GM18499 (cell line): Measurements from ENCODE around the gene VOPP1.
"Not testable (repeated sequence)": the region's sequence is repeated elsewhere in the genome, so short reads cannot be mapped to it uniquely, and the experiment has no call there.

ENCODE experiments used
- ATAC-seq: cut with Tn5 transposase; IDR thresholded peaks from one replicate; pipeline ENCODE4 v1.9.1; 2021; ENCODE audit warnings: moderate number of reproducible peaks; ENCODE audit not compliant: insufficient read depth, unreplicated experiment

Gene VOPP1

GRCh38 chr7:55474944-55475854 lies 97.1 kb downstream of the VOPP1 start:
- ATAC-seq = no peak

GRCh38 chr7:55473932-55474331 lies 98.4 kb downstream of the VOPP1 start:
- no peak for ATAC-seq

- ATAC-seq = no peak
Observed at GRCh38 chr7:55472928-55473725, 99.2 kb downstream of the VOPP1 start.

GRCh38 chr7:55472406-55472805 lies 99.9 kb downstream of the VOPP1 start:
- ATAC-seq = not testable (repeated sequence)

GRCh38 chr7:55471594-55471993 lies 100.7 kb downstream of the VOPP1 start:
- not testable (repeated sequence) for ATAC-seq

GRCh38 chr7:55470261-55470660 lies 102.0 kb downstream of the VOPP1 start:
- no peak for ATAC-seq

- ATAC-seq = no peak
Observed at GRCh38 chr7:55469721-55470120, 102.6 kb downstream of the VOPP1 start.

GRCh38 chr7:55469271-55469681 lies 103.0 kb downstream of the VOPP1 start:
- ATAC-seq = no peak

GRCh38 chr7:55468495-55468894 lies 103.8 kb downstream of the VOPP1 start:
- no peak for ATAC-seq

GRCh38 chr7:55467047-55467593 lies 105.2 kb downstream of the VOPP1 start:
- no peak for ATAC-seq

GRCh38 chr7:55465691-55466090 lies 106.6 kb downstream of the VOPP1 start:
- no peak for ATAC-seq

GRCh38 chr7:55464422-55464821 lies 107.9 kb downstream of the VOPP1 start:
- ATAC-seq = no peak

- ATAC-seq = no peak
Observed at GRCh38 chr7:55463686-55464262, 108.5 kb downstream of the VOPP1 start.

- ATAC-seq = no peak
Observed at GRCh38 chr7:55458351-55458750, 114.0 kb downstream of the VOPP1 start.

- ATAC-seq = no peak
Observed at GRCh38 chr7:55457801-55458200, 114.5 kb downstream of the VOPP1 start.

GRCh38 chr7:55452971-55453370 lies 119.3 kb downstream of the VOPP1 start:
- no peak for ATAC-seq

GRCh38 chr7:55449992-55450535 lies 122.2 kb downstream of the VOPP1 start:
- ATAC-seq = no peak

- no peak for ATAC-seq
Observed at GRCh38 chr7:55449205-55449991, 122.9 kb downstream of the VOPP1 start.

- ATAC-seq = no peak
Observed at GRCh38 chr7:55448526-55448925, 123.8 kb downstream of the VOPP1 start.

GRCh38 chr7:55444786-55445185 lies 127.5 kb downstream of the VOPP1 start:
- no peak for ATAC-seq
